GM18868 (cell line): ENCODE data around the gene STEAP4.
A peak's percentile ranks its signal among the peaks of the same experiment; 100 is the strongest.

Experiments used
- ATAC-seq: cut with Tn5 transposase; IDR thresholded peaks from one replicate; pipeline ENCODE4 v1.9.1; 2021; ENCODE audit warnings: mild to moderate bottlenecking, moderate library complexity; ENCODE audit not compliant: unreplicated experiment

The STEAP4 gene

DNA sequence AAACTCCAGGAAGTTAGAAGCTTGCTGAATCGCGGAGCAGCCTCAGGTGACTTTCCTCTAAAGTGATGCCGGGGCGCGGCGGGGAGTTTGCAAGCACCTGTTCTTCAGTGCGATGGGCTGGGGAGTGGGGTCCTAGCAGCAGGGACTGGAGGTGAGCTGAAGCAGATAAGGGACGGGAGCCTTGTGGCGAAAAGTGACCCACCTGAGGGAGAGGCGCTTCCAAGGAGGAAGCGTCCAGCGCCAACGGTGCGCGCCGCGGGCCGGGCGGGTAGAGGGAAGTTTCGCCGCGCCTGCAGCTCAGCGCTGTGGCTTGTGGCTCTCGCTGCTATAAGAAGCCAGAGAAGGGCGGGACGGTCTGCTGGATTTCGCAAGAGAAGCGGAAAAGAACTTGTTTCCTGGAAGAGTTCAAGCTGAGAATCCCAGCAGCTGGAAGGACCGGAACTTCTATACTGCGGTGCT lies at the start of gene STEAP4:
Gene STEAP4 (minus strand): TSS at position 305 of the 459 bp plus-strand sequence. CDS start 22,625 bp downstream, outside the sequence.
- no peak for ATAC-seq

DNA sequence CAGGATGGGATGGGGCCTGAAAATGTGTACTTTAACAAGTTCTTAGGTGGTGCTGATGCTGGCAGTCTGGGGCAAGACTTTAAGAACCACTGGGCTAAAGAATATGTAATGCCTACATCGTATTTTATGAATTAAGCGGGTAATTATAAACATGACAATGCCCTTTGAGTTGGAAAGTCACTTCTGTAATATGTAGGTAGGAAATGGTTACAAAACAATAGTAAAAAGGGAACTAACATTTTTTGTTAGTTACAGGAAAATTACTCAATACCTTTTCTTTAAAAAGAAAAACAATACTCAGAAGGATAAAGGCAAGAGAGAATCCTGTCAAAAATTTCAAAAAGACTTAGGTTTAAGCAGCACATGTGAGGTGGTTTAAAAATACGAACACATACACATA lies 48.3 kb upstream of the STEAP4 start:
- no peak for ATAC-seq

DNA sequence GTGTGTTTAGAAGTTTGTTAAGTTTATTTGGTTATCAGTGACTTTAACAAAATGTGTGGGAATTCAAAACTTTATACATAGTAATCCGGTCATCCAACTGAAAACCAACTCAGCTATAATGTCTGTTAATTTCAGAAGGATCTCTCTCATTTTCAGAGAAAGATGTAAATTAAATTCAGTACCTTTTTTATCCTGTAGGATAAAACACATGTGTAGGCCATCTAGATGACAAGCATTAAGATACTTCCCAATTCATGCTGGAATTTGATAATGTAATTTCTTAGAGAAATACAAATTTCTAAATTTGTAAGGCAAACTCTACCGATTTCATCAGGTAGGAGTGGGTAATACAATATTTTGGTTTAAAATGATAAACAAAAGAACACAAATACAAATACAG lies 43.4 kb upstream of the STEAP4 start:
- ATAC-seq = no peak

DNA sequence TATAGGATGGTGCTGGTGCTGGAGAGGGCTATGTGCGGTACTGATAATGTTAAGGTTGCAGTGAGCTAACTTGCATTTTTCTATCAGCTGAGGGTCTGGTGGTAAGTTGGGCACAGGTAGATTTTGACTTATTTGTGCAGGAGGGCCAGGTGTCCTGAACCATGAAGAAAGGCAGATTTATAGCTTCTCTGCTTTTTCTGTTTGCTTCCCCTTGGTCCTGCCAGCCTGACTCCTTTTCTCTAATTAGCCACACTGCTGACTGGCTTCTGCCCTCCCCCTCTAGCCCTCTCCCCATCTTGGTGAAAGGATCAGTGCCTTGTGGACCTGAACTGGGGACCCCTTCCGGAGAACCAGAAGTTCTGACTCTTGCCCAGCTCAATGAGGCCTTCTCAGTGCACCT lies 40.8 kb upstream of the STEAP4 start:
- no peak for ATAC-seq

DNA sequence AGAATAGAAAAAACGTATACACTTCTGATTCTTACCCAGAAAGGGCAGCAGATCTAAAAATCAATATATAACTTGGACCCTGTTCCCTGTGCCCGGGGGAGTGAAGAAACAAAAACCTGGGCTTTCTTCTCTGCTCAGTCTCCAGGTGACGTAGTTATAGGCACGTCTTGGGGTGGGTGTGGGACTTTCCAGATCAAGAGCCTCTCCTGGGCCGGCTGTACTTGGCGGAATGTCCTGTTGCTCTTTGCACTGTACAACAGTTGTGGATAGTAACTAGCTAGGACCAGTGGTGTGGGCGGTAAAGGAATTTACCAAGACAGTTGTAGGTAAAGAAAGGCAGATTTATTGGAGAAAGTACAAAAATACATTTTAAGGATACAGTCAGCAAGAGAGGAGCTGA lies 40.4 kb upstream of the STEAP4 start:
- no peak for ATAC-seq

DNA sequence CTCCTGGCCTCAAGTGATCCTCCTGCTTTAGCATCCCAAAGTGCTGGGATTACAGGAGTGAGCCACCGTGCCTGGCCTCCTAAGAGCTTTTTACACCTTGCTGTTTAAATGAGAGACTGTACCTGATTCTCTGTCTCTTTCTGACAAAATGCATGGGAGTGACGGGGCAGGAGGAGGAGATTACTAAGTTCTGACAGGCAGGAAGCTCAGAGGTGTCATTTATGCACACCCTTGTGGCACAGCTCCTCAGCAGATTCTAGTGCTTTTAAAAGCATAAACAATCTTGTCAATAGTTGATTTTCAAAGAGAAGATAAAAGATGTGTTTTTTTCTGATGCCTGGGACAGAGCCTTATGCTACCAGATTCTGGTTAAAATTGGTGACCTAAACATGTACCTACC lies 39.7 kb upstream of the STEAP4 start:
- ATAC-seq = no peak

DNA sequence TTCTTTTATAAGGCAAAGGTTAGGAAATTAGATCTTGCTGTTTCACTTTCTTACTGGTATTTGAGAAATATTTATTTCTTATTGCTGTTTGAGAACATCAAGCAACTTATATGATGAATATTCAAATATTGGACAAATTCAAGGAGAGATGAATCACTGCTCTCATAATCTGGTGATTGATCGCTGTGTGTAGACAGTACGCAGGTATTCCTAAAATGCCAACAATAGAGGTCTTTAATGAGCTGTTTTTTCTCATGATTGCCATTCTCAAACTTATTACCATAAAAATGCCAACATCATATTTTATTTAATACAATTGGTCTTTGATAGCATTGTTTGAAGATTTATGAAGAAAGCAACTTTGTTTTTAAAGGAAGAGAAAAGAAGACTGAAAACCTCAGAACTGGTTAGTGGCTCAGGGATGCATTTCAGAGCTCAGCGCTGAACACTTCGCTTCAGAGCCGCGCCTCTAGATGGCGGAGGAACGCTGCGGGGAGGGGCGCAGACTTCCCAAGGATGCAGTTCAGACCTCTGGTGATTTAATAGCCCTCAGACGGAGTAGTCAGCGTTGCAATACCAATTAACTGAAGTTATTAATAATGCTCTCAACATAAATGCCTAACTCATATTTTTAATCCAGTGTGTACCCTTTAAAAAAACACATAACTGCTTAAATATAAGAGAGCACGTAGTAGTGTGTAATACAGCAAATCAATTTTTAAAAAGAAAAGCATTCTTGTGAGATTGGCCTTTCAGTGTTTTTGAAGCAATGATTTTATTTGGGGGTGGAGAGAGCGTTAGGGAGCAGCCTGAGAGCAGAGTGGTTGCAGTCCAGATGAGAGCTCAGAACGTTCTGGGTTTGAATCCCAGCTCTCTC lies 38.5 kb upstream of the STEAP4 start:
- ATAC-seq = peak; percentile 77

DNA sequence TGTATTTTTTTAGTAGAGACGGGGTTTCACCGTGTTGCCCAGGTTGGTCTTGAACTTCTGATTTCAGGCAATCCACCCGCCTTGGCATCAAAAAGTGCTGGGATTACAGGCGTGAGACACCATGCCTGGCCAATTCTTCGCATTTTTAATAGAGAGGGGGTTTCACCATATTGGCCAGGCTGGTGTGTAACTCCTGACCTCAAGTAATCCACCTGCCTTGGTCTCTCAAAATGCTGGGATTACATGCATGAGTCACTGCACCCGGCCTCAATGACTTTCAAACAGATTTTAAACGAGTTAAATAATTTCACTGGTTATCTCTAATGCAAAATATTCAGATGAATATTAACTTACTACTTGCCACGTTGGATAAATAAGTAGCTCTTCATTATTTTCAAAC lies 37.6 kb upstream of the STEAP4 start:
- ATAC-seq = no peak

DNA sequence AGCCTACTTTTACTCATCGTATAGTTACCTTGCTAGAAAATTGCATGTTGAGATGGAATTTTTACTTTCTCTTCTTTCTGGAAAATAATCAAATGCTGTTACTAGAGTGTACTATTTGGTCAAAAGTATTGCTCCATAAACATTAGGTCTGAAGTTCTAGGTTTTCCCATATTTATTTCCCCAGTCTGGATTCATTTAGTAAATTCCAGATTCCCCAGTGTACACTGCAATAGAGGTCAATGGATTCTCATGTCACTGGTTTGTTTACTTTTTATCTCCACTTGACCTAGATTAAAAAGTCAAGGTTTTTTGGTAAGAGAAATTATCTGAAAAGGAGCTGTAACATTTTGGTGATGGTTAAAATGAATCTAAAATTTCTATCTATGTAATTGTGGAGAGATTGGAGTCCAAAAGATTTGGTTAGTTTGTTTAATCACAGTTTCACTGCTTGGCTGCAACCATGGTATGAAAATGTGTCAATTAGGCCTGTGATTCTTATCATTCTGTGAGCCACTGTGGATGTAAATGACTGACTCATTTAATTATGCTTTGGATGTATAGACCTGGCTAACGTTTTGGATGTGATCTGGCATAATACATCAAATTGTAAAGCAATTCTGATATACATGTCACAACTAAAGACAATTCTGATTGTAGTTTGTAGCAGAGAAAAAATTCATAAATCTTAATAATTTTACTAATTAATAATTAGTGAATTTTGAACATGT lies 32.7 kb upstream of the STEAP4 start:
- no peak for ATAC-seq

DNA sequence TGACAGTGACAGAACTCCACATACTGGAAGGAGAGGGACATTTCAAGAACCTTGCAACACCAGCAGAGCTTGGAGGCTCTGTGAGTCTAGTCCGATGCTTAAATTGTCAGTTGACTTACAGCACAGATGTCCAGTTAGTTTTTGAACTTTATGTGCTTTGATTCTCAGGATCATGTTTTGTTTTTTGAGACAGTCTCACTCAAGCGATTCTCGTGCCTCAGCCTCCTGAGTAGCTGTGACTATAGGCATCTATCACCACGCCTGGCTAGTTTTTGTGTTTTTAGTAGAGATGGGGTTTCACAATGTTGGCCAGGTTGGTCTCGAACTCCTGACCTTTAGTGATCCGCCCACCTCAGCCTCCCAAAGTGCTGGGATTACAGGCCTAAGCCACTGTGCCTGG lies 31.8 kb upstream of the STEAP4 start:
- no peak for ATAC-seq

DNA sequence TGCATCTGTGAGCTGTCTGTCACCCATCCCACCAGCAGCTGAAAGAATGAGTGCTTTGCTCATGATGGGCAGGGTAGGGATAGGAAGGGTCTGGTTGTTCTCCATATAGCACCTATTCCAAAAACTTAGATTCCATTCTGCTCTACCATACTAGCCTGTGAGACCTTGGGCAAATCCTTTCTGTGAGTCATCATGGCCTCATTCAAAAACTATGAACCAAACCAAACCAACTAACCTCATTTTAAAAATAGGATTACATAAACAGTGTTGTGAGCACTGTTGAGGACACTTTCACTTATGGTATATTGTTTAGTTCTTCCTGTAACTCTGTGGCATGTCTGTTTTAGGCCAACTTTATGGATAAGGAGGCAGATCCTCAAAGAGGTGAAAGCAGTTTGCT lies 30.9 kb upstream of the STEAP4 start:
- no peak for ATAC-seq

DNA sequence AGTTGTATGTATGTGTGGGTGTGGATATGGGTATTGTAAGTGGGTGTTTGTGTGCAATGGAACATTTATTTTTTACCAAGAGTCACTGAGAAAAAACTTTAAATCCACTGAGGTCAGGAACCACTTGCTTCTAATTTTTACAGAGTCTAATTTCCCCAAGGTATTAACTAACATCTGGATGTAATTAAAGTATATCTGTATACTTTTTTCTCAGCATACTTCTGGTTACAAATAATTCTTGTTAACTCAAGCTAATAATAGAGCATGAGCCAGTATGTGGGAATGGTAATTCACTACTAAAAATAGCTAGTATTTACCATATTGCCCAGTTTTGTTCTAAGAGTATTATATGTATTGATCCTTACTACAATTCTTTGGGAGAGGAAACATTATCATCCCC lies 24.6 kb upstream of the STEAP4 start:
- no peak for ATAC-seq

DNA sequence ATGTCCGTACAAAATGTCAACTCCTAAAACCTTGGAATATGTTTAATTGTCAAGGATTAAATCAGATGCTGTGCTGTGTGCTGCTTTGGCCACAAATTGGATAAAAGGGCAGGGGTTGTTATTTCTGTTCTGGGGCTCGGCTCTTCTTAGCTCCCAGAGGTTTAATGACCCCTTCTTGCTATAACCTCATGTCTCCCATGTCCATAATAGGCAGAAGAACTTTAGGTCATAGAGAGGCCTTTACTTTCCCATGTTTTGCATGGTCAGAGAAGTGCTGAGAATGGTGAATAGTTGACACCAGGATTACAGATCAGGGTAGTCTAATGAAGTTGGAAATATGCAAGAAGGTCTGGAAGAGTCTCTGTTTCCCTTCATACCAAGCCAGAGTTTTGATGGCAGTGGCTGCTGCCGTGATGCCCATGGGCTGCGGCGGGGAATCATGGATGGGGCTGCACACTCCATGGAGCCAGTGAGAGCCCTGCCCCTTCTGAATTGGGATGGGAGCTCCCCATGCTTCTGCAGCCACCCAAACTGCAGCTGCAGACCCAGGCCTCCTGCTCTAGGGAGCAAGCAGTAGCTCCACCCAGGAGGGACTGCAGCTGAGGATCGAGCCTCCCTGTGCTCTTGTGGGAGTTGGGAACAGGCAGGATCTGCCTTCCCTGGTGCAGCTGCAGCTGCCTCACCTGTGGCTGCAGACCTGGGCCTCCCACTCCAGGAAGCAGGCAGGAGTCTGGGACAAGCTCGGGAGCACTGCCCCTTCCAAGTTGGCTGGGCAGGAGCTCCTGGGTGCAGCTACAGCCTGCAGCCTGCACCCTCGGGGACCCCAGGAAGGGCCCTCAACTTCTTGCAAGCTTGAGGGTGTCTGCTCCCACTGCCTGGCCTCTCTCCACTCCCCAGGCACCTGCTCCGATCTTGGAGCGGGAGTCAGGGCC lies 23.1 kb upstream of the STEAP4 start:
- no peak for ATAC-seq

DNA sequence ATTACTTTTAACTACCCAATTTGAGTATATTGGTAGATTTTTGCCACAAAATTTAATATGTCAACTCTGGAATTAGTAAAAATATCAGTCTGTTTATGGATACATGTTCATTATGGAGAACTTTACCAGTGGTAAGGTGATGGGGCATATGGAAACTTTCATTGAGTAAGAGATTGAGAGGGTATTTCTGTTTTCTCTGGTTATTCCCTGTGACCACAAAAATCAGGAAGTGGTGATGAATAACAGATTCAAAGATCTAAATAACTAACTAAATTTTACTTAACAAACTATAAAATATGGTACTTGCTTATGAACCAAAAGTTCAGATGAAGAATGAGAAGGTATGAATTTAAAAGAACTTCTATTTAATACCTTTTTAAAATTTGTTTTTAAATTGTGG lies 22.1 kb upstream of the STEAP4 start:
- ATAC-seq = no peak

DNA sequence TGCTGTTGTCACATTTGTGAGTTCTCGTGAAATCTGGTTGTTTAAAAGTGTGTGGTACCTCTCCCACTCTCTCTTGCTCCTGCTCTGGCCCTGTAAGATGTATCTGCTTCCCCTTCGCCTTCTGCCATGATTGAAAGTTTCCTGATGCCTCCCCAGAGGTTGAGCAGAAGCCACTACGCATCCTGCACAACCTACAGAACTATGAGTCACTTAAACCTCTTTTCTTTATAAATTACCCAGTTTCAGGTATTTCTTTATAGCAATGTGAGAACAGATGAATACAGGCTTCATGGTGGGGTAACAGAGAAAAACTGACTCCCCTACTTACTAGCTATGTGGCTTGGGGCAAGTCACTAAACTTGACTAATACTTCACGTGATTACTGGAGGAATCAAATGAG lies 18.0 kb upstream of the STEAP4 start:
- no peak for ATAC-seq

DNA sequence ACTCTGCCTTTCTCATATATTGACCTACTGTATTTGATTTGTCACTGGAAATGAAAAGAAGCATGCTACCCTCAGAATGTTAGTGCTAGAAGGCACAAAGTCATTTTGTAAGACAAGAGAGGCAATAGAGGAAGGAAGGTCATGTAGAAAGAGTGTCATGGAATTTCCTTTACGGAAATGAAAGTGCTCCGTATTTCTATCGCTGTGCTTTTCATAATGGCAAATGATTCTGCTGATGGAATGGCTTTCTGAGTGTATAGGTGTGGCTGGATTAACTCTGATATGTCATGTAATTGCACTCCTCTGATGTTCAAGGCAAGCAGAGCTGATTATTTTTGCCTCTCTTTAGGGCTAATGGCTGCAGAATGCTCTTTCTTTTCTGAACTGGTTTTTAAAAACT lies 15.5 kb upstream of the STEAP4 start:
- no peak for ATAC-seq

DNA sequence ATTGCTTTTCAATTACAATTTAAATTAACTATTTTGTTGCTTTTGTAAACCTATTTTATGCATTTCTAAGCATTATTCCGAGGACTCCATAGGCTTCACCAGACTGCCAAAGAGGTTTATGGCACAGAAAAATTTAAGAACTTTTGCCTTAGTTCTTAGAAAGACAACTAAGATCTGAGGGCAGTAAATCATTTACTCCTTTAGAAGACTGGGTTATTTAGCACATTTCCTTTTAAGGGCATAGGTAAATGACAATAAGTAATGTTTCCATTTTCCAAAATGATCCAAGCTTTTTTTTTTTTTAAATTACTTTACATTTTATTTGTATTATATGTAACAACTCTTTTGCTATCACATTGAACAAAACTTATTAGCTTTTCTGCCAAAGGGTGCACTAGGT lies 15.0 kb upstream of the STEAP4 start:
- ATAC-seq = no peak

DNA sequence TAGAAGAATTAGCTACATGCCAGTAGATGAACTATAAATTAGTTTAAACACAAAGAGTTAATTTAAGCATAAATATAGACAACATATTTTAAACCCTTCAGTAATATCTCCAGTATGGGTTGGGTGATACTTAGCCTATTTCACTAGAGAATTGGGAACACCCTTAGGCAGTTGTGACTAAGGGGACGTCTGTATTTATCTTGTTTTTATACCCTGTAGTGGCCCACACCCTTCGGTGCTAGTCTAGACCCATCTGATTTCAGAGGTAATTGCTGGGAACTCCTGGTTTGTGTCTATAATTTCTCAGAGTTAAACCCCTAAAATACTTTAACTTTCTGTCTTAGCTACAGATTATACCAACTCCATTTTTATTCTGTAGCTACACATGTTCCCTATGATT lies 11.5 kb upstream of the STEAP4 start:
- ATAC-seq = no peak

DNA sequence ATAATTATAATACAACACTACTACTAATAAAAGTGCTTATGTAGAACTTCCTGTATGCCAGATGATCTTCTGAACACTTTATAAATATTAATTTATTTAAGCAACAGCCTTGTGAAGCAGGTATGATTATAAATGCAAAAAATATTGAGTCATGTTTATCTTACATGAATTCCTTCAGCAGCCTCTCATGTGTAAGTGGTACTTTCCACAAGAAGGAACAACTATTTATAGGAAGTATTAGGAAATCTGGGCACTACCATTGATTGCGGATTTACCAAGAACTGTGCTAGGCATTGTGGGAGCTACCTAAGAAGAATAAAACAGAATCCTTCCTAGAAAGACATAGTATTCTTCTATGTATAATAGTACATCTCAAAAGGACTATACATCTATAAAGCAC lies 10.7 kb upstream of the STEAP4 start:
- no peak for ATAC-seq

DNA sequence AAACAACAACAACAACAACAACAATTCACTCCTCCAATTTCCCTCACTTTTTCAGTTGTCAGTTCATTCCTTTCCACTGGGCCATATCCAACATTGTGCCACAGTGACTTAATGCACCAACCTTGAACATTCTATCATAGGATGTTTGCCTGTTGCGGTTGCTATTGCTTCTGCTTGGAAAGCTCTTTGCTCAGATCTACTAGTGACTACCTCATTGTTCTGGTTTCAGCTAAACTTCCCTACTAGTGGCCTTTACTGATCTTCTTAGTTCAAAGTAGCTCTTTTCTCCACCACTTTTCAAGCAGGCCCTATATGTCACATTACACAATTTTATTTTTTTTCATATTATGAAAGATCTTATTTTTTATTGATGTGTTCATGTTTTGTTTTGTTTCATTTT lies 9.8 kb upstream of the STEAP4 start:
- ATAC-seq = no peak

DNA sequence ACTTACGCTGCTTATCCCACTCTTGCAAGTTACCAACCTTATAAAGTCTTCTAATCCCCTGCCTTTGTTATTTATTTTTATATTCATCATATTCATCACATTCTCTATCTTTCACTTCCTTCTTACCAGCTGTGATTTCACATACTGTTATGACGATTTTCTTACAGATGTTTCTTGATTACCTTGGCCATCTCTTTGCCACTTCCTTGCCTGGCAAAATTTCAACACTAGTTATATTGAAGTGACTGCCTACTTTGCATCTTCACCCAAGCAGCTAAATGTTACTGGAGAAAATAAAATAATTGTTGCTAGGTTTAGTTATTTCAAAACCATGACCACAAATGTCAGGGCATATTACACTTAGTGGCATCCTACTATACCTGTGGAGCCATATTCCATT lies 8.8 kb upstream of the STEAP4 start:
- no peak for ATAC-seq
